ENCODE data around the gene LRMDA. TPM values are rescaled to one million over a fixed set of nuclear protein-coding genes. Genes with fewer than 3 reads are reported as not detected.

LRMDA gene
- total RNA-seq, 1 experiment from 2014 or later: not detected

DNA sequence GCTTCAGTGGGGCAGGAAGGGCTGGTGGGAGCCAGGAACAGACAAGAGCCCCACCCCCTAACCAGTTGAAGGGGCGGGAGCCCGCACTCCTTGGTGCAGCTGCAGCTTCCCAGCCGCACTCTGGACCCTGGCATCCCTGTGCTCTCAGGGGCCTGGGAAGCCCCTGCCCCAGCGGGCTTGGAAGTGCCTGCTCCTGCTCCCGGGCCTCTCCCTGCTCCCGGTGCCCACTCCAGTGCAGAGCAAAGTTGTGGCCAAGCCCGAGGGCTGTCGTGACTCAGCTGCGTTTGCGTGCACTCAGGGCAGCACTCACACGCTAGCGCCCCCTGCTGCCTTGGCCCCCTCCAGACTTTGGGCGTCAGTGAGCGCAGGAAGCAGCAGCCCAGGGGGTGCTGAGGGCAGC is 883.8 kb downstream of the LRMDA start:
- Histone ChIP-seq H3K4me3 (ENCODE audit: low read depth, low read length, poor library complexity, severe bottlenecking) (no peak overlapping the region), H3K9me3 (ENCODE audit: low read depth, low read length, poor library complexity, severe bottlenecking) (no peaks in the 10 kb centered on the region), H3K4me1 (ENCODE audit: insufficient read depth, low read length, poor library complexity, severe bottlenecking) (peaks cover 1% of the 10 kb centered on the region), H3K27me3 (replicated peaks; ENCODE audit: insufficient read depth, low read depth, low read length, poor library complexity) (peaks cover 24% of the 10 kb centered on the region), H3K27ac (ENCODE audit: low read depth, low read length, poor library complexity, severe bottlenecking) (no peak overlapping the region), H3K36me3 (ENCODE audit: insufficient read depth, low read length, poor library complexity, severe bottlenecking) (no peaks in the 10 kb centered on the region)
- CTCF ChIA-PET: no interaction called here
- TF ChIP-seq, protein P1, sequence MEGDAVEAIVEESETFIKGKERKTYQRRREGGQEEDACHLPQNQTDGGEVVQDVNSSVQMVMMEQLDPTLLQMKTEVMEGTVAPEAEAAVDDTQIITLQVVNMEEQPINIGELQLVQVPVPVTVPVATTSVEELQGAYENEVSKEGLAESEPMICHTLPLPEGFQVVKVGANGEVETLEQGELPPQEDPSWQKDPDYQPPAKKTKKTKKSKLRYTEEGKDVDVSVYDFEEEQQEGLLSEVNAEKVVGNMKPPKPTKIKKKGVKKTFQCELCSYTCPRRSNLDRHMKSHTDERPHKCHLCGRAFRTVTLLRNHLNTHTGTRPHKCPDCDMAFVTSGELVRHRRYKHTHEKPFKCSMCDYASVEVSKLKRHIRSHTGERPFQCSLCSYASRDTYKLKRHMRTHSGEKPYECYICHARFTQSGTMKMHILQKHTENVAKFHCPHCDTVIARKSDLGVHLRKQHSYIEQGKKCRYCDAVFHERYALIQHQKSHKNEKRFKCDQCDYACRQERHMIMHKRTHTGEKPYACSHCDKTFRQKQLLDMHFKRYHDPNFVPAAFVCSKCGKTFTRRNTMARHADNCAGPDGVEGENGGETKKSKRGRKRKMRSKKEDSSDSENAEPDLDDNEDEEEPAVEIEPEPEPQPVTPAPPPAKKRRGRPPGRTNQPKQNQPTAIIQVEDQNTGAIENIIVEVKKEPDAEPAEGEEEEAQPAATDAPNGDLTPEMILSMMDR (conservative IDR thresholded peaks at IDR 0.05; ENCODE audit: low read depth, low read length): no peak
- TF ChIP-seq EZH2 (IDR thresholded peaks at IDR 0.05; ENCODE audit: borderline replicate concordance, low read depth, low read length, poor library complexity, severe bottlenecking): no peak
- no peak for DNase-seq (ENCODE audit: low spot score)
- POLR2A ChIA-PET (ENCODE audit: low non-redundant PET): no interaction called here
- BruUV-seq (replicated peaks): no TSS peak
- intact Hi-C loops (cut with micrococcal nuclease; ENCODE audit: unreplicated experiment): no loop called here

DNA sequence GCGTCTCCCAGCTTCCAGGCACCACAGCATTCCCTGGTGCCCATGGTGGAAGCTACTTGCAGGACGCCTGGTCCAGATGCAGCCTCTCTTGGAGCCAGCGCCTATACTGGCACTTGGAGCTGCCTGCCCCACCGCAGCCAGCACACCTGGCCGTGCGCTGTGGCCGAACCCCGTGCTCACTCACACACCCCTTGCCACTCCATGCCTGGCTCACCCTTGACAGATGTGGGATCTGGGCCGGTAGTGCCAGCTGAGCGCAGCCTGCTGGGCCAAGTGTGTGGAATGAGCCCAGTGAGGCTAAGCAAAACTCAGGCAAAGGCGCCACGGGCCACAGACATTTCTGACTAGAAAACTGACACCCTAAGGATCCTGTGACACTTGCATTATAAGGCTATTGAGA is 884.8 kb downstream of the LRMDA start:
- CTCF ChIA-PET: no interaction called here

DNA sequence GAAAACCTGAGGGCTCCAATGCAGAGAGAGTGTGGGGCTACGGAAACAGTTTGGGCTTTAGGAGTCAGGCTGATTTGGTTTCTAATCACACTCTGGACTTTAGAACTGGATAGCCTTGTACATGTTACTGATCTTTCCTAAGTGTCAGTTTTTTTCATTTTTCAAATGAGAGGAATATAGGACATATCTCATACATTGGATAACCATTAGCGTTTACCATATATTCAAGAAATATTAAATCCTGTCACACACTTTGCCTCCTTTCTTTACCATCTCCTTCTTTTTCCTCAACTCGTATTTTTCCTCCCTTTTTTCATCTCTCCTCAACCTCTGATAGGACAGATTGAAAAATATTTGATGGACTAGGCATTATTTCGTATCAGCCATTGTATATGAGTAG is 885.7 kb downstream of the LRMDA start:
- no peak overlapping the region for H3K27ac ChIP-seq (ENCODE audit: low read depth, low read length, poor library complexity, severe bottlenecking)
- BruUV-seq (replicated peaks): no TSS peak
- no peak for TF ChIP-seq EZH2 (IDR thresholded peaks at IDR 0.05; ENCODE audit: borderline replicate concordance, low read depth, low read length, poor library complexity, severe bottlenecking)
- TF ChIP-seq, protein P1 (conservative IDR thresholded peaks at IDR 0.05; ENCODE audit: low read depth, low read length): no peak
- no peaks in the 10 kb centered on the region for H3K9me3 ChIP-seq (ENCODE audit: low read depth, low read length, poor library complexity, severe bottlenecking)
- intact Hi-C loops (cut with micrococcal nuclease; ENCODE audit: unreplicated experiment): no loop called here
- ChIA-PET CTCF (no interaction called here), POLR2A (ENCODE audit: low non-redundant PET) (no interaction called here)
- no peak for DNase-seq (ENCODE audit: low spot score)
- no peak overlapping the region for H3K4me3 ChIP-seq (ENCODE audit: low read depth, low read length, poor library complexity, severe bottlenecking)
- no peaks in the 10 kb centered on the region for H3K4me1 ChIP-seq (ENCODE audit: insufficient read depth, low read length, poor library complexity, severe bottlenecking)
- H3K36me3 ChIP-seq (ENCODE audit: insufficient read depth, low read length, poor library complexity, severe bottlenecking): no peaks in the 10 kb centered on the region
- H3K27me3 ChIP-seq (replicated peaks; ENCODE audit: insufficient read depth, low read depth, low read length, poor library complexity): peaks cover 28% of the 10 kb centered on the region

More for the DNA sequence above, 884.8 kb downstream of the LRMDA start:
- intact Hi-C loops (cut with micrococcal nuclease; ENCODE audit: unreplicated experiment): no loop called here
- Histone ChIP-seq H3K9me3 (ENCODE audit: low read depth, low read length, poor library complexity, severe bottlenecking) (no peaks in the 10 kb centered on the region), H3K4me3 (ENCODE audit: low read depth, low read length, poor library complexity, severe bottlenecking) (no peak overlapping the region), H3K27me3 (replicated peaks; ENCODE audit: insufficient read depth, low read depth, low read length, poor library complexity) (peaks cover 27% of the 10 kb centered on the region), H3K4me1 (ENCODE audit: insufficient read depth, low read length, poor library complexity, severe bottlenecking) (no peaks in the 10 kb centered on the region), H3K36me3 (ENCODE audit: insufficient read depth, low read length, poor library complexity, severe bottlenecking) (no peaks in the 10 kb centered on the region), H3K27ac (ENCODE audit: low read depth, low read length, poor library complexity, severe bottlenecking) (no peak overlapping the region)
- DNase-seq (ENCODE audit: low spot score): no peak
- POLR2A ChIA-PET (ENCODE audit: low non-redundant PET): no interaction called here
- no peak for TF ChIP-seq EZH2 (IDR thresholded peaks at IDR 0.05; ENCODE audit: borderline replicate concordance, low read depth, low read length, poor library complexity, severe bottlenecking)
- TF ChIP-seq, protein P1 (conservative IDR thresholded peaks at IDR 0.05; ENCODE audit: low read depth, low read length): no peak
- no TSS peak for BruUV-seq (replicated peaks)
